Stimulated activated CD4-positive, alpha-beta T cell treated with anti-CD3 and anti-CD28 coated beads, Interleukin-2, amount 100 ng/mL, for 4 hours (primary cell): ENCODE measurements around the gene NEURL1.

Experiments
- DNase-seq: peaks from one replicate; pipeline ENCODE4 v3.0.0-alpha.2; 2020; ENCODE audit warnings: low read depth

NEURL1 gene, protein sequence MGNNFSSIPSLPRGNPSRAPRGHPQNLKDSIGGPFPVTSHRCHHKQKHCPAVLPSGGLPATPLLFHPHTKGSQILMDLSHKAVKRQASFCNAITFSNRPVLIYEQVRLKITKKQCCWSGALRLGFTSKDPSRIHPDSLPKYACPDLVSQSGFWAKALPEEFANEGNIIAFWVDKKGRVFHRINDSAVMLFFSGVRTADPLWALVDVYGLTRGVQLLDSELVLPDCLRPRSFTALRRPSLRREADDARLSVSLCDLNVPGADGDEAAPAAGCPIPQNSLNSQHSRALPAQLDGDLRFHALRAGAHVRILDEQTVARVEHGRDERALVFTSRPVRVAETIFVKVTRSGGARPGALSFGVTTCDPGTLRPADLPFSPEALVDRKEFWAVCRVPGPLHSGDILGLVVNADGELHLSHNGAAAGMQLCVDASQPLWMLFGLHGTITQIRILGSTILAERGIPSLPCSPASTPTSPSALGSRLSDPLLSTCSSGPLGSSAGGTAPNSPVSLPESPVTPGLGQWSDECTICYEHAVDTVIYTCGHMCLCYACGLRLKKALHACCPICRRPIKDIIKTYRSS

DNA sequence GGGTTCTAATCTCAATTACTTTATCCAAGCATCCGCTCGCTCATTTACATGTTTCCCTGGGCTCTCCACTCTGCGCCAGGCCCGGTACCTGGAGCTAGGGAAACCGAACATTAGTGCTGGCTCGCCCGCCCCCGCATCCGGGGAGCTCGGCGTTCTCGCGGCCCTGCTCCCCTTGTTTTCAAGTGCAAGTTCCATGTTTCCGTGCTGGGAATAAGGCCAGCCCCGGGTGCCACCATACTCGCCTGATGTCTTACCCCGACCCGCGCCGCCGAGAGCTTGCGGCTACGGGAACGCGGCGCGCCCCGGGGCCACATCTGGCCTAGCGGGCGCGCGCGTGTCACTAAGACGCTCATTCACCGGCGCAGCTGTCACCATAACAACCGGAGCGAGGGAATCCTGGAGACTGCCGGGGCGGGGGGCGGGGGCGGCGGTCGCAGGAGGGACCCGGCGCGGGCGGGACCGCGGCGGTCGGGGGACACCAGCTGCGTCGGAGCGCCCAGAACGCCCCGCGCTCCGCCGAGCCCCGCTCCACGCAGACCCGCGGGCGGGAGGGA, at the start of gene NEURL1:
NEURL1 (plus strand) TSS at position 344 of the 554 bp plus-strand sequence. CDS start 683 bp downstream, outside the sequence.
- DNase-seq = peak; percentile 13

DNA sequence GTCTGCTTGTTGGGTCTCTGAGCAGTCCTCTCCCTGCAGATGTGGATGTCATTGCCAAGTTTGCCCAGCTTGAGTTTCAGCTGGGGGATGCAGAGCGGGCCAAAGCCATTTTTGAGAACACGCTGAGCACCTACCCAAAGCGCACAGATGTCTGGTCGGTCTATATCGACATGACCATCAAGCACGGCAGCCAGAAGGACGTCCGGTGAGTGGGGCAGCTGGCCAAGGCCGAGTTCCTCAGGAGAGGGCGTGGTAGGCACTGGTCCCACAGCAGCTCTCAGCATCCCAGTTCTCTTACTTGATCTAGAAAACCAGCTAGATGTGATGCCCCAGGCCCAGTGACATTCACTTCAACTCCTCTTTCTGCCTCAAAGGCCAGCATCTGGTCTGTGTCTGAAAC, 49.0 kb upstream of the NEURL1 start:
- DNase-seq = no peak

DNA sequence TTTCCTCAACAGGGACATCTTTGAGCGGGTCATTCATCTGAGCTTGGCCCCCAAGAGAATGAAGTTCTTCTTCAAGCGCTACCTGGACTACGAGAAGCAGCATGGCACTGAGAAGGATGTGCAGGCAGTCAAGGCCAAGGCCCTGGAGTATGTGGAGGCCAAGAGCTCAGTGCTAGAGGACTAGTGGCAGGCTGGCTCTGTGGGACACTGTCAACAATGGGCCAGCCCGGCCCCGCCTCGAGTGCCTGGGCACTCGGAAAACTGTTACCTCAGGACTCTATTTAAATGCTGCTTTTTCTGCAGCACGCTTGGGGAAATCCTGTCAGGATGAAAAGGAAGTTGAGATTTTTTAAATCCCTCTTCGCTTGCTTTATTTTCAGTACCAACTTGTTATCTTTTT, 48.1 kb upstream of the NEURL1 start:
- no peak for DNase-seq

DNA sequence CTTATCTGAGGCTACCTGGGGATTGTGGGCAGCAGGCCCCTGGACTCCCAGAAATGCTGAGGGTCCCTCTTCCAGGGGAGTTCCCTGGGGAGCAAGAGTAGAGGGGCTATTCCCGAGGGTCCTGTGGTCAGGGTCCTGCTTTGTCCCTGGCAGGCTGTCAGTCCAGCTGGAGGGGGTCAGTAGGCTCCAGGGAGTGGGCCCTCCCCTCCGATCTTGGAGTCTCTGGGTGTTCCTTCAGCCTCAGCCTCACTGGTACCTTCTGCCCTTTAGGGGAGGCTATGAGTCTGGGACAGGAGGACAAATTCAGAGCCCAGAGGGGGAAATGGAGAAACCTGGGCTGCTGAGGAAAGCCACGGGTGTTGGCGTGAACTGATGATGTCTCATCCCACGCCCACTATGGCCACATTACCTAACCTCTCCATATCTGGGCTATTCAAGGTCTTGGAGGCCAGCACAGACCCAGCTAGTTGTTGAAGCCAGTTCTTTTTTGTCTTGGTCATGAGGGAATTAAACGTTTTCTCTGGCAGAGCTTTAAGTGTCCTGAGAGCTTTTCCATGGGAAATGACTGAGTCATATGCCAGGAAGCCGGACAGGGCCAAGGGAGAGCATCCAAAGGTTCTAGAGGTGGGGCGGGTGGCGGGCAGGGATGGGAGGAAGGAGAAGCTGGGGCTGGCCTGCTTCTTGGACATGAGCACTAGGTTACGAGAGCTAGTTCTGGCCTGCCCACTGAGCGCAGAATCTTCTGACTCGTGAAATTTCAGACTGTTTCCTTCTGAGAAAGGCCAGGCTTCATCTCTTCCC, 47.5 kb upstream of the NEURL1 start:
- no peak for DNase-seq

DNA sequence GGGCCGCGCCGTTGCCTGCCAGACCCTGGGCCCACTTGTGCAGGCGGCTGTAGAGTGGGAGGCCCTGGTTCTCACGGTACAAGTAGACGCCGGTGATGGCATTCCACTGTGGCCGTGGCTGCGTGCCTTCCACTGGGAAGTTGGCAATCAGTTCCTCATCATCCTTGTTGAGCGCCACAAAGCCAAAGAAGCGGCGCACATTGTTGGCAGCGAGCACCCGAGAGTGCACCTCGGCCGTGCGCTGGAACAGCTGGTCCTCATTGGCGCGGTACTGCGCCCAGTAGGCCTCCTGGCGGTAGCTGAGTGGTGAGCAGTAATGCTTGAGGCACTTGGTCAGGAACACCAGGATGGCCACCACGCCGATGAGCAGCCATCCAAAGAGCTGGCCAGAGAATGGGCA, 46.3 kb upstream of the NEURL1 start:
- DNase-seq = no peak

DNA sequence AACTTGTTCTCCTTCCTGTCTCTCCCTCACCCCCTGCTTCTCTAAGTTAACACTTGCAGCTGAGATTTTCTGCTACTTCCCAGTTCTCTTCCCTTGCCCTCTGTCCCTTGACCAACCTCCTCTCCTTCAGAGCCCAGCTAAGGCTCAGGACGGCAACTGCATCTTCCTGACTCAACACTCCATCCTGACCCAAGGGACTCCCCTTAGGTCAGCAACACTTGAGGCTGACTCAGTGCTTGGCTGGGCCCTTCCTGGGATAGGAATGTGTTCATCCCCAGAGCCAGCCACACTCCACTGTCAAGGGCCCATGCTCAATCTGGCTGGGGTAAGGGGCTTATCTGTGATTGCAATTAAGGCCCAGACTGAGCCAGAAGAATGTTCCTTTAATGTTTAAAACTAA, 44.8 kb upstream of the NEURL1 start:
- DNase-seq = no peak

DNA sequence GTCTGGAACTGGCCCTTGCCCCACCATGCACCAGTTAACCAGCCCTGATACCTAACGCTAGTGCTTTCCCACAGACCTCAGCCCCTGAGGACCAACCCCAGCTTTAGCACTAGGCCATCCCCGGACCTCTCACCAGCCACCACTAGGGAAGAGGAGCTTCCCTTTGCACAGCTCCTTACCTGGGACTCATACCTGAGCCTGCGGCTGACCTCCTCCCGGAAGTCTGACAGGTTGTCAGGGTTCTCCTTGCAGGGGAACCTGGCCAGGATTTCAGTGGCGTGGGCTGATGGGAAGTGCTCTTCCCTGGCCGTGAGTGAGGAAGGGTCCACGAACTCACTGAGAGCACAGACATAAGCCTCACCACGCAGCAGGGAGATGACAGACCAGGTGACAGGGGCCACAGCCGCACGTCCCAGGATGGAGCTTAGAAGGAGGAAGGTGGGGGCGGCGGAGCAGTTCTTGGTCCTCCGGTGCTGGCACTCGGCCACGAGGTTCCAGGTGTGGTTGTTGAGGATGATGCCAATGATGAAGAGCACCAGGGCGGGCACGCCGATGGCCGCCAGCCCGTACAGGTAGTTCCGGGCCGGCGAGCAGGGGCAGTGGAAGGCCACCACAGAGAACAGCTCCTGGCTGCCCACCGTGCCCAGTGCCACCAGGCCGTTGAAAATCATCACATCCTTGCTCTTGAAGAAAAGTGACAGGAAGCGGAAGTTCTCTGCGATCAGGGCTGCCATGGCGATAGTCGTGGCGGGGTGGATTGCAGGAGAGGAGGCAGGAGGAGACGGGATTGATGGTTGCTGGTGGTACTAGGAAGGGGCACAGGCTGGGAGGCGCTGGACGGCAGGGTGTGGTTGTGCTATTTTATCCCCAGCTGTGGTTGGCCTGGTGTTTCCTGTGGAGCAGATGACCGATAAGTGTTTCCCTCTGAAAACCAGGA, 44.0 kb upstream of the NEURL1 start:
- DNase-seq = no peak

DNA sequence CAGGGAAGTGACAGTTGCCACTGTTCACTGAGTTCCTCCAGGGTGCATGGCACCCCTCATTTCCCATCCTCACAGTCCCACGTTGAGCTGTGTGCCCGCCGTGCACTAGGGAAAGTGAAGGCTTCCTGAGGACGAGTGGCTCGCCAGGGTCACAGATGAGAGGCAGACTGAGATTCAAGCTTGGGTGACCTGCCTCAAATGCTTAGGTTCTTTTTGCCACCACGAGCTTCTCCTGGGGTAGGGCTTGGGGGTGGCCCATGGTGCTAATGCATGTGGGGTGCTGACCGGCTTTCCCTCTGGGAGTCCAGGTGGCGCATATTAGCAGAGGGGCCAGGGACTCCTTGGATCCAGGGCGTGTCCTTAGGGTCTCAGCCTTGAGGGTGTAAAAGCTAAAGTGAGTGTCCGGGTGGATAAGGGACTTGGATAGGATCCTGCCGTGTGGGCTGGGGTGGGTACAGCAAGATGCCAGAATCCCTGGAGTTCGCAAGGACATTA, 43.3 kb upstream of the NEURL1 start:
- no peak for DNase-seq

DNA sequence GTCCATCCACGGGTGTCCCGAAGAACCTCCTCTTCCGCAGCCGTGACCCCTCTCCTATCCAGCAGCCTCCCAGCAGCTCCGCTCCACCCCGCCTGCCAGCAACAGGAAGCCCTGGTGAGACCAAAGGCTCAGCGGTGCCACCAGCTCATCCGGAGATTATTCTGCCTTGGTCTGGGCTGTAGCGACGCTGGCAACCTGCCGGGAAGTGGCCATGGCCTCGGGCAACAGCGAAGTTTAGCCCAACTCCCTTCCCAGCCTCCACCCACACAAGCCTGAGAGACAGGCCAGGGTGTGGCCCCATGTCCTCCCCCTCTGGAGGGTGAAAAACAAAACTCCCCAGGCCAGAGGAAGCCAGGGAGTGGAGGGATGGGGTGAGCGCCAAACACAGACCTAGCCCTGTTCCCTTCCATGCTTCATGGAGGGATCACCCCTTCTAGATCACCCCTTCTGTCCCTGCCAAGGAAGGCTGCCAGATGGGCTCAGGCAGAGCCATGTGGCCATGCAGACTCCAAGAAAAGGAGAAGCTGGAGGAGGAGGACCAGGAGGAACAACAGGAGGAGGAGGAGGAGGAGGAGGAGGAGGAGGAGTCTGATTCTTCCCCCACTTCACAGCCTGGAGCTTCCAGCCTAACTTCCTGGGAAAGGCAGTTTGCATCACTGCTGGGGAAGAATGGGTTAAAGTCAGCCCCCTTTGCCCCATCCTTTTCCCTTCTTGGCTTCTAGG, 42.3 kb upstream of the NEURL1 start:
- no peak for DNase-seq

DNA sequence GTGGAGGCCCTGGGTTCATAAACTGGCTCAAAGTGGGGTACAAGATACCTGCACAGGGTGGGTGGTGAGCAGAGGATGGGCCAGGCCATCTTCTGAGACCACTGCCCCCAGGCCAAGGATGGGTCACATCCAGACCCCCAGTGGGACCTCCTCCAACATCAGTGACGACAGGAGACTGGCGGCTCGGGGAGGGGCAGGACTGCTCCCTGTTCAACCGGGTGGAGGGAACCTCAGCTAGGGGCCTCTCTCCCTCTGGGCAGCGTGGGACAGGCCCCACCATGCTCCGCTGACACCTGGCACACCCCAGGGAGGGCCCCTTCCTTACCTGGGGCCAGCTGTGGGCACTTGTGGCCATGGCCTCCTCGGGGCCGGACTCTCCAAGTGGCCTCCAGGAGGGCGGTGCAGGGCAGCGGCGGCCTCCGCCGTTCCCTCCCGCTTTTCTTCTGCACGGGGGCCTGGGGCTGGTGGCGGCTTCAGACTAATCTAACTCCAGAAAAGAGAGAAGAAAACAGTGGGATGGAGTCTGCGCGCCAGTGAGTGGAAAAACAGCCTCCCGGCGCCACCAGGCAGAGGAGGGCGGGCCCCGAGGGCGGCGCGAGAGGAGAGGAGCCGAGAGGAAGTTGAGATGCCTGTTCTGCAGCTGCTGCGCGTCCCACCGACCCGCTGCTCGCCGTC, 41.5 kb upstream of the NEURL1 start, which contains the start of gene CALHM2:
CALHM2 (minus strand) TSS at position 540 of the 675 bp plus-strand sequence. CDS start 2,429 bp downstream, outside the sequence.
- peak; percentile 39 for DNase-seq

DNA sequence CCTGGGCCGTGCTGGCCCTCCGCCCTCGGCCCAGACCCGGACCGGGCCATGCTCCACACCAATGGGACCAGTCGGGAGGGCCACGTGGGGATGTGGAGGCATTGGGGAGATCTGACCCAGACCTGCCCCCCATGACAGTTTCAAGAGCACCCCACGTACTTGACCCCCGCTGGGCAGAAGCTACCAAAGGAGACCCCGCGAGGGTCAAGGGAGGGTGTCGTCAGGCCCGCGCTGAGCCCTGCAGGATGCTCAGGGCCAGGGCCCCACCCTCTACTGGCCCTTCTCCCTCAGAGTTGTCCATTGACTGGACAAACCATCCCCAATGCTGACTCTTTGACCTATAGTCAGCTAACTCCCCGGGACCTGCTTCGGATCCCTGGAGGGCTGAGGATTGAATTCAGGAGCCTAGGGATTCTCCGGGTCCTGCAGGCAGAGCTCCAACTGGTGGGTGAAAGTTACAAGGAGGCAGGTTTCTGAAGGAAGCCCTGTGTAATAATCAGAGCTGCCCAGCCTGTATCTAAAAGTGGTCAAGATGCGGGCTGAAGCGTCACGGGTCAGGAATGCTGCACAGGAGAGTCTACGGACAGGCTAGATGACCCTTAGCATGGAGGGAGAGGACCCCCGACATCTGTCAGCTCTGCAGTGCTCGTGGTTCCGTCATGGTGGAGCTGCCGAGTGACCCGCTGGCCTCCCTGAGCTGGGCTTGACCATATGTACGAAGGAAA, 40.8 kb upstream of the NEURL1 start:
- DNase-seq = no peak

DNA sequence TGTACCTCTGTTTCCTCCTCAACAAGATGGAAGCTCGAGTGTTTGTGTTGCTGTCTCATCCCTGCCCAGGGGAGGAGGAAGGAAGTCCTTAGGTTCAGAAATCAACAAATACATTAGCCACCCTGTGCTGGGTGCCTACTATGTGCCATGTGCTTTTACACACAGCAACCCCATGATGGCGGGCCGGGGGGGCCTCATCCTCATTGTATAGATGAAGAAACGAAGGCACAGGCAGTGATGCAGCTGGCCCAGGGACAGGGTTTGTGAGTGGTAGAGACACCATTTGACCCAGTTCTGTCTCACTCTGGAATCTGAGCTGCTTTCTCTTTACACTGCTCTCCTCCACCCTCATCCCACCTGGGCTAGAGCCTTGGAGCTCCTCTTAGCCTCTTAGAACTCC, 39.5 kb upstream of the NEURL1 start:
- no peak for DNase-seq

DNA sequence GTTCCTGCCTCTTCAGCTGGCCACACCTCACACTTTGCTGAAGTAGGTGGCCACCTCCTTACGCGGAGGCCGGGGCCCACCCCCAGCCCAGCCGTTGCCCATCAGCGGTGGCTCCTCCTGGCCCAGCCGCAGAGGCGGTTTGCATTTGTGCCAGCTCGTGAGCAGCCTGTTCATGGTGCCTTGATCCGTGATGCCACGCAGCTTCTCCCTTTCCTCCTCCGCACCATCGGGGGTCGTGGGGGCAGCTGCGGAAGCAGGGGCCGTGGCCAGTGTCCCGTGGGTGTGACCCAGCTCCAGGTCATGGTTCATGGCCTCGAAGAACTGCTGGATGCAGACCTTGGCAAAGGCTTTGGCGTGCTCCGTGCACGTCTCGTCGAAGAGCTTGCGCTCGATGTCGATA, 38.3 kb upstream of the NEURL1 start:
- no peak for DNase-seq

DNA sequence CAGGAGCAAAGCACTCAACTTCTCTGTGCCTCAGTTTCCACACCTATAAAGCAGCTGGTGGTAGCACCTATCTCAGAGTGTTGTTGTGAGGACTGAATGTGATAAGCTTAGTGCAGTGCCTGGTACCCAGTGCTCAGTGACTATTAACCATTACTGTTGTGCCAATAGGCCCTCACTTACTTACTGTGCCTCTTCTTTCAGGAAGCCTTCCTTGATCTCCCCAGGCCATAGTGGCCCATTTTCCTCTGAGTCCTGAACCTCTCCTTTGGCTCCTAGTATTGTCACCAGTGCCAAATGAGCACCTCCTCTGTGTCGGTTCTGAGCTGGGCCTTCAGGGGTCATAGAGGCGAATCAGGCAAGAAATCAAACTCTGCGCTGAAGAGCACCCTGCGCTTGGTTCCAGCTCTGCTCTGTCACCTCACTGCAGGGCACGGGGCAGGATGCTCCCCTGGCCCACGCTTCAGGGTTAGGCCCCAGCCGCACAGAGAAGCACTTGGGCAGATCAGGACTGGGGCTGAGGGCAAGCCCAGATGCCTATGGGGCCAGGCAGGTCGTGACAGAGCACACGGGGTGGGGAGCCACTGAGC, 37.3 kb upstream of the NEURL1 start:
- DNase-seq = no peak

DNA sequence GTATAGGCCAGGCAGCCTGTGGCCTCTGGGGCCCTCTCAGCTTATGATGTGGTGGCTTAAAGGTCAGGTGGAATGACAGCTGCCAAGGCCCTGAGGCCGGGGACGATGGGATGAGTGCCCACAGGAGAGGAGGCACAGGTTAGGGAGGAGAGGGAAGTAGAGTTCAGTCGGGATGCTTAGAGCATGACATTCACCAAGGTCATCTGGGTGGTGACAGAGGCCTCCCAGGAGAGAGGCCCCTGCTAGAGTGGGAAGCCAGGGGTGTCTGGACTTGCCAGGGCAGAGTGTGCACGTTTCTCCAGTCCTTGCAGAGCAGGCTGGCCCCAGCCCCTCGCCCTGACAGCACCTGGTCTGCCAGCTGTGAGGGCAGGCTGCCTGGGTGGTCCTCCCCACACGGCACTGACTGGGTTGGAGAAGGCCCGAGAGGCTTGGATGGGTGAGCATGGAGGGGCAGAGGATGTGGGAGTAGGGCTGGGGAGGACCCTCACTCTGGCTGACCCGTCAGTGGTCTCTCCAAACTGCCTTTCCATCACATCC, 36.3 kb upstream of the NEURL1 start:
- DNase-seq = no peak

DNA sequence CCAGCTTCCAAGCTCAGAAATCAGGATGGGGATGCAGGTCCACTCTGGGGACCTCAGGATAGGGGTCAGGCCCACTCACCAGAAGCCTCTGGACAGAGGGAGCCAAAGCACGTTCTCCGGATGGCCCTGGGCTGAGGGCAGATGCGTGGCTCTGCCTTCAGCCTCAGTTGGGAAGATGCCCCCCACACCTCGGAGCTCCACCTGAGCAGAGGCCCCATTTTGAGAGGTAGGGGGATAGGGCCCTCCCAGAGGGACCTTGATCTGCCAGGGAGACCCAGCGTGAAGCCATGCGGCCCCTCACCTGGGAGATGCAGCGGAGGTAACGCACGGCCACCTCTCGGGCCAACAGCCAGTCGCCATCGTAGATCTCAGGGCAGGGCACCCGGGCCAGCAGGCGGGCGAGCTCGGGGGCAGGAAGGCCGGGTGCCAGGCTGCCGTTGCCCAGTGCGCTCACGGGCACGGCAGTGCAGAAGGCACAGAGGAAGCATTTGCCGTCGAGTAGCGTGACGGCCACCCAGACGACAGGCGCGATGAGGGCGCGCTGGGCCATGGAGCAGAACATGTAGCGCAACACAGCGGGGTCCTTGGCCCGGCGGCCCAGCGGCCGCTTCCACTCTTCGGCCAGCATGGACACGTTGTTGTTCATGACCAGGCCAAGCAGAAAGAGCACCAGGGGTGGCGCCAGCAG, 35.5 kb upstream of the NEURL1 start:
- DNase-seq = no peak

DNA sequence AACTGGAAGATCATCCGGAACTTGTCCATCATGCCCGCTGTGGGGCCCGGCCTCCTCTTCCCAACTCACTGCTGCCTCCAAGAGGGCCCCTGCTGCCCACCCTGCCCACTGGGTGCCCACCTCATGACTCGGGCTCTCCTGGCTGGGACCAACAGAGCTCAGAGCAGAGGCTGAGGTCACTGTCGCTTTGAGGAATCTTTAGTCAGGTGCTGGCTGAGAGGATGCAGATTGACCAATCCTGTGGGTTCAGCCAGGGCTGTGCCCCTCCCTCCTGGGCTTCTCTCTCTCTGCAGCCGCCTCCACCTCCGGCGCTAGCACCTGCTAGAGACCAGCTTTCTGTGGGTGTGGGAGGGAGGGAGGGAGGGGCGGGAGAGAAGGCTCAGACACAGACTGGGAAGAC, 34.8 kb upstream of the NEURL1 start, which contains the start of gene CALHM1:
CALHM1 (minus strand) TSS at position 181 of the 400 bp plus-strand sequence; CDS start at position 32, 149 bp downstream.
- no peak for DNase-seq

DNA sequence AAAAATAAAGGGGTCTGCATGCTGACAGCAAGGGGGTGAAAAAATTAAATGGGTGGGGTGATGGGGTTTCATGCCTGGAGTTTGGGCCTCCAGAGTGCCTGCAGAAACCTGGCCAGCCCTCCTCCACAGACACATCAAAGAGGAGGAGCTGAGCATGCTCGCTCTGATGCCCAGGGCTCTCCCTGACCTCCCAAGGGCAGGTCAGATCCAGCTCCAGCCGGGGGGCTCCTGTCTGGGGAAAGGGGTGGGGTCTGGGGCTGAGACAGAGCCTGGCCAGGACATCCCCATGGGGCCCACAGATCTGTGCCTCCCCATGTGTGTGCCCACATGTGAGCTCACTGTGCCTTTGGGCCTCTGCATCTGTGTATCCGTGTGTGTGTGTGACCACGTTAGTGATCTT, 33.9 kb upstream of the NEURL1 start:
- no peak for DNase-seq
